Measurements from ENCODE around the gene RNF39.

Gene RNF39

GRCh38 chr6:30112402-30112994 lies 36.9 kb upstream of the RNF39 start:
- H3K4me3 ChIP-seq (ENCODE audit: low read depth, low read length) = no peak overlapping the region
- DNase-seq (ENCODE audit: low read depth) = no peak
- TF ChIP-seq CTCF (conservative IDR thresholded peaks at IDR 0.05; ENCODE audit: low read depth, low read length) = no peak

- no peak for DNase-seq (ENCODE audit: low read depth)
- TF ChIP-seq CTCF (conservative IDR thresholded peaks at IDR 0.05; ENCODE audit: low read depth, low read length) = no peak
These were observed 35.8 kb upstream of the RNF39 start for GRCh38 chr6:30111266-30111856.

GRCh38 chr6:30104661-30105060 lies 29.1 kb upstream of the RNF39 start:
- no peak for DNase-seq (ENCODE audit: low read depth)
- no peak for TF ChIP-seq CTCF (conservative IDR thresholded peaks at IDR 0.05; ENCODE audit: low read depth, low read length)
- H3K4me3 ChIP-seq (ENCODE audit: low read depth, low read length) = no peak overlapping the region

More at GRCh38 chr6:30111266-30111856, 35.8 kb upstream of the RNF39 start:
- no peak overlapping the region for H3K4me3 ChIP-seq (ENCODE audit: low read depth, low read length)

- H3K4me3 ChIP-seq (ENCODE audit: low read depth, low read length) = peak overlapping the region; percentile 50
- TF ChIP-seq CTCF (conservative IDR thresholded peaks at IDR 0.05; ENCODE audit: low read depth, low read length) = no peak
- no peak for DNase-seq (ENCODE audit: low read depth)
These were observed 28.3 kb upstream of the RNF39 start for GRCh38 chr6:30103872-30104179.

- peak; percentile 92 for DNase-seq (ENCODE audit: low read depth)
- H3K4me3 ChIP-seq (ENCODE audit: low read depth, low read length) = peak overlapping the region; percentile 50
- TF ChIP-seq CTCF (conservative IDR thresholded peaks at IDR 0.05; ENCODE audit: low read depth, low read length) = peak; percentile 93
These were observed 27.7 kb upstream of the RNF39 start for GRCh38 chr6:30102970-30103871.

GRCh38 chr6:30102414-30102969 lies 26.9 kb upstream of the RNF39 start:
- peak overlapping the region; percentile 52 for H3K4me3 ChIP-seq (ENCODE audit: low read depth, low read length)
- DNase-seq (ENCODE audit: low read depth) = peak; percentile 20
- TF ChIP-seq CTCF (conservative IDR thresholded peaks at IDR 0.05; ENCODE audit: low read depth, low read length) = no peak

All from choroid plexus epithelial cell (primary cell).